ENCODE measurements around the gene PDCD6IP.

DNA sequence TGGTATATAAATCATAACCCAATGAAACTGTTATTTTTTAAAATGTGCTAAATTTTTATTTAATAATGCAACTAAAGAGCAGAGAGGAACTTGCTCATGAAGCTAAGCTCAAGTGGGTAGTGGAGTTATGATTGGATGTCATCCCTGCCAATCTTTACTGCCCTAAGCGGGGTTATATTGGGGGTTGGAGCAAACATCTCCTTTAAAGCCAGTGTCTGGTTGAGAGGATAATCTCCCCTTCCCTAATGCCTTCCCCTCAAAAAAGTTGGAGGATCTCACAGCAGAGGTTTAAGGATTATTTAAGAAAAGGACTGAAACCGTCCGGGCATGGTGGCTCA lies 48.2 kb upstream of the PDCD6IP start:
- no peak for TF ChIP-seq CTCF (IDR thresholded peaks at IDR 0.05)
- no peak for TF ChIP-seq POLR2A (IDR thresholded peaks at IDR 0.05)
- TF ChIP-seq EP300 (IDR thresholded peaks at IDR 0.05) = no peak
